Thyroid gland (tissue), 4 donors: ENCODE results near the gene ZNF652. TPM values are rescaled to one million over a fixed set of nuclear protein-coding genes. Genes with fewer than 3 reads are reported as not detected.

Source experiments
- DNase-seq, 2 donors: peaks; one replicate each; pipeline ENCODE4 v3.0.0-alpha.2; 2019
- H3K27ac ChIP-seq, 3 donors: fragments of 200-600 bp; sonication (generic); 1 replicate in 2 of 3; 2 replicates in 1 of 3; pipeline ENCODE4 v1.5.1; 2016 to 2019; ENCODE audit warnings: mild to moderate bottlenecking in 1 of 3, moderate library complexity in 1 of 3
- H3K27me3 ChIP-seq: fragments of 200-600 bp; sonication (generic); one replicate; pipeline ENCODE4 v1.5.1; 2019
- H3K36me3 ChIP-seq, 2 donors: fragments of 200-600 bp; sonication (generic); one replicate each; pipeline ENCODE4 v1.5.1; 2016 to 2019
- H3K4me1 ChIP-seq, 2 donors: fragments of 200-600 bp; sonication (generic); one replicate each; pipeline ENCODE4 v1.5.1; 2017 to 2019
- H3K4me3 ChIP-seq, 3 donors: fragments of 200-600 bp; sonication (generic); replicated peaks in 1 of 3; 1 replicate in 2 of 3; 2 replicates in 1 of 3; pipeline ENCODE4 v1.5.1; 2016; ENCODE audit warnings: mild to moderate bottlenecking in 1 of 3
- H3K9me3 ChIP-seq: fragments of 200-600 bp; sonication (generic); one replicate; pipeline ENCODE4 v1.5.1; 2017
- POLR2A ChIP-seq, 2 donors: fragments of 450-650 bp; IDR thresholded peaks; one replicate each; pipeline ENCODE4 v1.6.1; 2017; ENCODE audit warnings: antibody characterized with exemption in 2 of 2, mild to moderate bottlenecking in 2 of 2, moderate library complexity in 1 of 2
- WGBS, 2 donors: methylation state at CpG; one replicate each; pipeline ENCODE4 v1.1.5; 2017; 5-methylcytosine and 5-hydroxymethylcytosine counted together
- intact Hi-C: fragments of 100-400 bp; cut with DNase I; formaldehyde crosslinking; loops from one replicate; pipeline ENCODE4 v1.15.1; 2023
- total RNA-seq, 4 donors: library from RNA; depleted of rRNA; stranded (reverse); fragments of >200 nt; gene quantifications; one replicate each; pipeline ENCODE4 v1.2.3, GENCODE V29; 2016
- TF ChIP-seq, protein P1 (sequence below), 6 experiments: fragments of 200-600 bp in 3 of 6; fragments of 450-650 bp in 3 of 6; sonication (generic) in 3 of 6; IDR thresholded peaks; one replicate each; pipeline ENCODE4 v1.5.1; 2016 to 2019; ENCODE audit warnings: antibody characterized with exemption in 6 of 6, mild to moderate bottlenecking in 2 of 6, inconsistent platforms in 1 of 6, moderate library complexity in 1 of 6

ZNF652 gene
- total RNA-seq, 4 donors from 2014 or later, result 60.0 to 64.9 (median 62.1) TPM

GRCh38 chr17:49359990-49360795 lies 1.9 kb downstream of the ZNF652 start:
- Histone ChIP-seq H3K27me3 (no peaks in the 10 kb centered on the region), H3K4me1 (peaks cover 25 to 38% of the 10 kb centered on the region in 2 donors), H3K9me3 (no peaks in the 10 kb centered on the region), H3K36me3 (no peaks in the 10 kb centered on the region), H3K27ac (peak overlapping the region in 2 of 3 donors; percentile 33 to 77), H3K4me3 (peak overlapping the region in 2 of 3 donors; percentile 57 to 94)
- 16 to 17% methylated on average over 8 of the region's 8 CpGs for WGBS, 2 donors
- DNase-seq, result no peak
- intact Hi-C loops, result no loop called here
- TF ChIP-seq POLR2A (IDR thresholded peaks at IDR 0.05), result no peak
- TF ChIP-seq, protein P1, sequence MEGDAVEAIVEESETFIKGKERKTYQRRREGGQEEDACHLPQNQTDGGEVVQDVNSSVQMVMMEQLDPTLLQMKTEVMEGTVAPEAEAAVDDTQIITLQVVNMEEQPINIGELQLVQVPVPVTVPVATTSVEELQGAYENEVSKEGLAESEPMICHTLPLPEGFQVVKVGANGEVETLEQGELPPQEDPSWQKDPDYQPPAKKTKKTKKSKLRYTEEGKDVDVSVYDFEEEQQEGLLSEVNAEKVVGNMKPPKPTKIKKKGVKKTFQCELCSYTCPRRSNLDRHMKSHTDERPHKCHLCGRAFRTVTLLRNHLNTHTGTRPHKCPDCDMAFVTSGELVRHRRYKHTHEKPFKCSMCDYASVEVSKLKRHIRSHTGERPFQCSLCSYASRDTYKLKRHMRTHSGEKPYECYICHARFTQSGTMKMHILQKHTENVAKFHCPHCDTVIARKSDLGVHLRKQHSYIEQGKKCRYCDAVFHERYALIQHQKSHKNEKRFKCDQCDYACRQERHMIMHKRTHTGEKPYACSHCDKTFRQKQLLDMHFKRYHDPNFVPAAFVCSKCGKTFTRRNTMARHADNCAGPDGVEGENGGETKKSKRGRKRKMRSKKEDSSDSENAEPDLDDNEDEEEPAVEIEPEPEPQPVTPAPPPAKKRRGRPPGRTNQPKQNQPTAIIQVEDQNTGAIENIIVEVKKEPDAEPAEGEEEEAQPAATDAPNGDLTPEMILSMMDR (IDR thresholded peaks at IDR 0.05), result no peak

DNA sequence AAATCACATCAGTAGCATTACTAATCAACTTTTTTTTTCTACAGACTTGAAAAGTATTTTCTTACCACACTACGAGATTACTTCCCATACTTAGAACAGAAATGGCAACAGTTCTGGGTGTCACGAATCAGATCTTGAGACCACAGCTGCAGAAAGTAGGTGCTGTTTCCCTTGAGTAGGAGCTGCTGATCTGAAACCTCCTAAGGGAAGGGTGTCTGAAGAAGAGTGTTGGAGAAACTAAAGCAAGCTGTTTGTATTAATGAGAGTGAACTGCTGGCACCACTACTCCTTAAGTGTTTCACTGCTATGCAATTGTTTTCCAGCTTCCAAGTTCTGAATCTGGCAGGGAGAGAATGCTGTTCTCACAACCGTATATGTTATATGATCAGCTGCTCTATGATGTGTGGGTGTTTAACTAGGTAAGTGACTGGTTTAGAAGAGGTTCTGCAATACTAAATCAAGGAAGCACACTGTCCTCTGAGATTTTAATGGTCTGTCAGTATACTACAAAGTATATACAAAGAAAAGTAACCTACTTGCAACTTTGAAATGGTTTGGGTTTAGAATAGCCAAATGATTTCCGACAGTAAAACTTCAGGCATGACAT lies 3.3 kb downstream of the ZNF652 start:
- peaks cover 27 to 41% of the 10 kb centered on the region in 2 donors for H3K4me1 ChIP-seq
- DNase-seq, result no peak
- WGBS, 2 donors, result 33 to 40% methylated on average over 4 of the region's 4 CpGs
- H3K9me3 ChIP-seq, result no peaks in the 10 kb centered on the region
- H3K36me3 ChIP-seq, result no peaks in the 10 kb centered on the region
- peak overlapping the region in 1 of 3 donors; percentile 35 for H3K27ac ChIP-seq
- intact Hi-C loops, result no loop called here
- no peaks in the 10 kb centered on the region for H3K27me3 ChIP-seq
- H3K4me3 ChIP-seq, result no peak overlapping the region
- TF ChIP-seq, protein P1 (IDR thresholded peaks at IDR 0.05), result no peak
- TF ChIP-seq POLR2A (IDR thresholded peaks at IDR 0.05), result no peak

GRCh38 chr17:49357516-49357915 lies 4.5 kb downstream of the ZNF652 start:
- no peak for DNase-seq
- H3K4me1 ChIP-seq, result peaks cover 31 to 50% of the 10 kb centered on the region in 2 donors
- intact Hi-C loops, result no loop called here
- H3K36me3 ChIP-seq, result no peaks in the 10 kb centered on the region
- TF ChIP-seq POLR2A (IDR thresholded peaks at IDR 0.05), result no peak
- TF ChIP-seq, protein P1 (IDR thresholded peaks at IDR 0.05), result no peak
- no peaks in the 10 kb centered on the region for H3K9me3 ChIP-seq
- no peak overlapping the region for H3K27ac ChIP-seq
- no peak overlapping the region for H3K4me3 ChIP-seq
- 79 to 84% methylated on average over 3 of the region's 3 CpGs for WGBS, 2 donors
- H3K27me3 ChIP-seq, result no peaks in the 10 kb centered on the region

DNA sequence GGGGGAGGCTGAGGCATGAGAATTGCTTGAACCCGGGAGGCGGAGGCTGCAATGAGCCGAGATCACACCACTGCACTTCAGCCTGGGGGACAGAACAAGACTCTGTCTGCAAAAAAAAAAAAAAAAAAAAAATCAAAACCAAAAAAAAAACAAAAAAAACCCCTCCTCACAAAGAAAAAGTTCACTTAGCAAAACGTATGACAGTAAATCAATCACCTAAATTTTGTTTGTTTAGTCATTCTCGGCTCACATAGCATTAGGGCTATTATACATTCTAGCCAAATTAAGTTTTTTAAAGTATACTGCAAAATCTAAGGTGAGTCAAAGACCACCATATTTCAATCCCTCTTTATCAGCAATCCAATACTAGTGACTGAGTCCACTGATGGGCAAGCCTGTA lies 5.7 kb downstream of the ZNF652 start:
- no peak for TF ChIP-seq POLR2A (IDR thresholded peaks at IDR 0.05)
- TF ChIP-seq, protein P1 (IDR thresholded peaks at IDR 0.05), result no peak
- Histone ChIP-seq H3K27me3 (no peaks in the 10 kb centered on the region), H3K9me3 (no peaks in the 10 kb centered on the region), H3K4me1 (peaks cover 30 to 50% of the 10 kb centered on the region in 2 donors), H3K36me3 (no peaks in the 10 kb centered on the region), H3K27ac (no peak overlapping the region), H3K4me3 (no peak overlapping the region)
- no peak for DNase-seq
- WGBS, 2 donors, result 91 to 95% methylated on average over 5 of the region's 5 CpGs
- intact Hi-C loops, result no loop called here

GRCh38 chr17:49353607-49354006 lies 8.4 kb downstream of the ZNF652 start:
- peaks cover 20 to 28% of the 10 kb centered on the region in 2 donors for H3K4me1 ChIP-seq
- WGBS, 2 donors, result 35 to 49% methylated on average over 1 of the region's 1 CpG
- no peaks in the 10 kb centered on the region for H3K36me3 ChIP-seq
- H3K9me3 ChIP-seq, result no peaks in the 10 kb centered on the region
- intact Hi-C loops, result no loop called here
- no peak overlapping the region for H3K27ac ChIP-seq
- H3K27me3 ChIP-seq, result no peaks in the 10 kb centered on the region
- no peak overlapping the region for H3K4me3 ChIP-seq
- no peak for DNase-seq
- TF ChIP-seq, protein P1 (IDR thresholded peaks at IDR 0.05), result no peak
- TF ChIP-seq POLR2A (IDR thresholded peaks at IDR 0.05), result no peak
